H1 (cell line): Measurements from ENCODE around the gene CELSR1. TPM values are rescaled to one million over a fixed set of nuclear protein-coding genes. Genes with fewer than 3 reads are reported as not detected.

Source experiments
- ATF2 ChIP-seq: IDR thresholded peaks from 2 replicates; pipeline ENCODE4 v1.6.1; 2012; ENCODE audit warnings: low read length, inconsistent platforms
- BCL11A ChIP-seq, 2 experiments: IDR thresholded peaks; one replicate each; pipeline ENCODE4 v1.6.1; 2011; ENCODE audit warnings: low read depth in 2 of 2, low read length in 2 of 2, mild to moderate bottlenecking in 2 of 2
- CHD7 ChIP-seq: fragments of 300-600 bp; sonication (generic); IDR thresholded peaks from 2 replicates; pipeline ENCODE4 v1.7.1; 2012; ENCODE audit warnings: low read length, moderate library complexity, mild to moderate bottlenecking, inconsistent platforms; ENCODE audit not compliant: insufficient replicate concordance
- CREB1 ChIP-seq: IDR thresholded peaks from 2 replicates; pipeline ENCODE4 v1.6.1; 2012; ENCODE audit warnings: inconsistent platforms
- EGR1 ChIP-seq: IDR thresholded peaks from 2 replicates; pipeline ENCODE4 v1.6.1; 2011; ENCODE audit warnings: low read depth, low read length, borderline replicate concordance
- KDM5A ChIP-seq: fragments of 200-600 bp; IDR thresholded peaks from 2 replicates; pipeline ENCODE4 v1.7.1; 2012; ENCODE audit warnings: mild to moderate bottlenecking, low read length, inconsistent platforms, mixed read lengths
- RBBP5 ChIP-seq: IDR thresholded peaks from 2 replicates; pipeline ENCODE4 v1.7.1; 2012; ENCODE audit warnings: low read depth, mild to moderate bottlenecking, inconsistent platforms, low read length, moderate library complexity, borderline replicate concordance
- polyA plus RNA-seq, 7 experiments: library from polyadenylated mRNA; depleted of rRNA in 3 of 7; stranded (reverse) in 5 of 7; unstranded in 2 of 7; fragments of >200 nt in 5 of 7; fragments of 200-250 nt in 2 of 7; gene quantifications; 1 replicate in 5 of 7; 2 replicates in 1 of 7; 4 replicates in 1 of 7; pipeline versions ENCODE4 v1.2.1 to v1.2.3, GENCODE V29; 2011 to 2013; ENCODE audit warnings: missing spikeins in 2 of 7, mixed read lengths in 2 of 7
- total RNA-seq: library from RNA; stranded (reverse); fragmentation: NEBNext Ultra II Directional; extraction: Animal tissue kit (Norgen Biotek cat#: 25700); gene quantifications from 2 replicates; pipeline ENCODE4 v1.2.1, GENCODE V29; 2021

The CELSR1 gene
- total and polyA plus RNA-seq, 2 of the 8 experiments (the other 6 are each of a cell fraction or from before 2014, with no cell fraction given), result 9.0 to 12.4 TPM

- TF ChIP-seq CHD7, result no peak
- TF ChIP-seq EGR1, result no peak
- no peak for TF ChIP-seq BCL11A (IDR thresholded peaks at IDR 0.05; ENCODE audit: low read depth in 2 of 2, low read length in 2 of 2)
- no peak for TF ChIP-seq KDM5A
- TF ChIP-seq RBBP5, result no peak
- no peak for TF ChIP-seq CREB1
- no peak for TF ChIP-seq ATF2
These were observed 100.7 kb downstream of the CELSR1 start (continued) for GRCh38 chr22:46436595-46437175.
